Gastrocnemius medialis (tissue), 4 donors: ENCODE measurements around the gene ANXA3. TPM values are rescaled to one million over a fixed set of nuclear protein-coding genes. Genes with fewer than 3 reads are reported as not detected.

Experiments used
- ATAC-seq, 2 donors: fragments of 150-250 bp; one replicate each; pipeline ENCODE4 v1.9.1; 2016
- DNase-seq, 2 donors: peaks; one replicate each; pipeline ENCODE4 v3.0.0-alpha.2; 2019
- H3K27ac ChIP-seq, 4 donors: fragments of 200-600 bp; sonication (generic); 1 replicate in 1 of 4; 2 replicates in 3 of 4; pipeline ENCODE4 v1.5.1; 2016 to 2018; ENCODE audit warnings: mild to moderate bottlenecking in 2 of 4, moderate library complexity in 1 of 4
- H3K27me3 ChIP-seq, 3 donors: fragments of 200-600 bp; sonication (generic) in 2 of 3; 1 replicate in 1 of 3; 2 replicates in 2 of 3; pipeline versions ENCODE4 v1.5.1 to v1.6.0; 2016 to 2019; ENCODE audit warnings: mild to moderate bottlenecking in 1 of 3, moderate library complexity in 1 of 3
- H3K36me3 ChIP-seq, 2 donors: fragments of 200-600 bp; sonication (generic) in 1 of 2; one replicate each; pipeline ENCODE4 v1.5.1; 2017 to 2018
- H3K4me1 ChIP-seq, 2 donors: fragments of 200-600 bp; sonication (generic) in 1 of 2; one replicate each; pipeline ENCODE4 v1.5.1; 2016 to 2017; ENCODE audit warnings: mild to moderate bottlenecking in 2 of 2
- H3K4me3 ChIP-seq, 4 donors: fragments of 200-600 bp; sonication (generic) in 3 of 4; 1 replicate in 1 of 4; 2 replicates in 3 of 4; pipeline ENCODE4 v1.5.1; 2016 to 2019; ENCODE audit warnings: mild to moderate bottlenecking in 2 of 4
- H3K9me3 ChIP-seq, 3 donors: fragments of 200-600 bp; sonication (generic) in 2 of 3; 1 replicate in 1 of 3; 2 replicates in 2 of 3; pipeline ENCODE4 v1.5.1; 2016 to 2019
- POLR2A ChIP-seq, 2 donors: fragments of 450-650 bp; IDR thresholded peaks; one replicate each; pipeline ENCODE4 v1.6.1; 2017; ENCODE audit warnings: antibody characterized with exemption in 2 of 2, mild to moderate bottlenecking in 2 of 2, moderate library complexity in 2 of 2
- in situ Hi-C, 4 donors: fragments of 200-750 bp; cut with MboI; loops; one replicate each; pipeline versions ENCODE4 v1.15.0 to v1.8.0; 2017; ENCODE audit warnings: low sequenced_read_pairs in 4 of 4
- intact Hi-C: fragments of 100-400 bp; cut with DNase I; formaldehyde crosslinking; loops from one replicate; pipeline ENCODE4 v1.15.1; 2023; ENCODE audit warnings: low total_unique reads
- total RNA-seq, 4 donors: library from RNA; depleted of rRNA; stranded (reverse); fragments of >200 nt; gene quantifications; one replicate each; pipeline versions ENCODE4 v1.1.0 to v1.2.3, GENCODE V29; 2016
- TF ChIP-seq, protein P1 (sequence below), 5 experiments: fragments of 450-650 bp in 3 of 5; fragments of 200-600 bp in 2 of 5; sonication (generic) in 2 of 5; IDR thresholded peaks in 4 of 5; conservative IDR thresholded peaks in 1 of 5; 1 replicate in 4 of 5; 2 replicates in 1 of 5; pipeline ENCODE4 v1.5.1; 2016 to 2019; ENCODE audit warnings: antibody characterized with exemption in 5 of 5, mild to moderate bottlenecking in 3 of 5, moderate library complexity in 3 of 5

The ANXA3 gene
- total RNA-seq, 4 donors from 2014 or later, result 15.4 to 22.8 (median 17.7) TPM

- peak in 1 of 2 donors; percentile 44 for ATAC-seq
- in situ Hi-C loops, result no loop called here
- intact Hi-C loops, result no loop called here
- DNase-seq, result no peak
- Histone ChIP-seq H3K27me3 (no peaks in the 10 kb centered on the region), H3K27ac (no peak overlapping the region), H3K4me1 (no peaks in the 10 kb centered on the region), H3K36me3 (no peaks in the 10 kb centered on the region), H3K4me3 (no peak overlapping the region), H3K9me3 (no peaks in the 10 kb centered on the region)
- no peak for TF ChIP-seq POLR2A (IDR thresholded peaks at IDR 0.05)
- TF ChIP-seq, protein P1, sequence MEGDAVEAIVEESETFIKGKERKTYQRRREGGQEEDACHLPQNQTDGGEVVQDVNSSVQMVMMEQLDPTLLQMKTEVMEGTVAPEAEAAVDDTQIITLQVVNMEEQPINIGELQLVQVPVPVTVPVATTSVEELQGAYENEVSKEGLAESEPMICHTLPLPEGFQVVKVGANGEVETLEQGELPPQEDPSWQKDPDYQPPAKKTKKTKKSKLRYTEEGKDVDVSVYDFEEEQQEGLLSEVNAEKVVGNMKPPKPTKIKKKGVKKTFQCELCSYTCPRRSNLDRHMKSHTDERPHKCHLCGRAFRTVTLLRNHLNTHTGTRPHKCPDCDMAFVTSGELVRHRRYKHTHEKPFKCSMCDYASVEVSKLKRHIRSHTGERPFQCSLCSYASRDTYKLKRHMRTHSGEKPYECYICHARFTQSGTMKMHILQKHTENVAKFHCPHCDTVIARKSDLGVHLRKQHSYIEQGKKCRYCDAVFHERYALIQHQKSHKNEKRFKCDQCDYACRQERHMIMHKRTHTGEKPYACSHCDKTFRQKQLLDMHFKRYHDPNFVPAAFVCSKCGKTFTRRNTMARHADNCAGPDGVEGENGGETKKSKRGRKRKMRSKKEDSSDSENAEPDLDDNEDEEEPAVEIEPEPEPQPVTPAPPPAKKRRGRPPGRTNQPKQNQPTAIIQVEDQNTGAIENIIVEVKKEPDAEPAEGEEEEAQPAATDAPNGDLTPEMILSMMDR (IDR thresholded peaks at IDR 0.05 in 4 of 5, conservative IDR thresholded peaks at IDR 0.05 in 1 of 5), result no peak
Measured at GRCh38 chr4:78652282-78652876, 100.8 kb downstream of the ANXA3 start.

GRCh38 chr4:78653655-78654054, 102.1 kb downstream of the ANXA3 start:
- ATAC-seq, result no peak
- no peaks in the 10 kb centered on the region for H3K9me3 ChIP-seq
- H3K27ac ChIP-seq, result no peak overlapping the region
- no peaks in the 10 kb centered on the region for H3K27me3 ChIP-seq
- TF ChIP-seq, protein P1 (IDR thresholded peaks at IDR 0.05 in 4 of 5, conservative IDR thresholded peaks at IDR 0.05 in 1 of 5), result no peak
- TF ChIP-seq POLR2A (IDR thresholded peaks at IDR 0.05), result no peak
- H3K36me3 ChIP-seq, result no peaks in the 10 kb centered on the region
- no peak for DNase-seq
- intact Hi-C loops (no loop called here), in situ Hi-C loops (no loop called here)
- H3K4me3 ChIP-seq, result no peak overlapping the region
- H3K4me1 ChIP-seq, result no peaks in the 10 kb centered on the region

DNA sequence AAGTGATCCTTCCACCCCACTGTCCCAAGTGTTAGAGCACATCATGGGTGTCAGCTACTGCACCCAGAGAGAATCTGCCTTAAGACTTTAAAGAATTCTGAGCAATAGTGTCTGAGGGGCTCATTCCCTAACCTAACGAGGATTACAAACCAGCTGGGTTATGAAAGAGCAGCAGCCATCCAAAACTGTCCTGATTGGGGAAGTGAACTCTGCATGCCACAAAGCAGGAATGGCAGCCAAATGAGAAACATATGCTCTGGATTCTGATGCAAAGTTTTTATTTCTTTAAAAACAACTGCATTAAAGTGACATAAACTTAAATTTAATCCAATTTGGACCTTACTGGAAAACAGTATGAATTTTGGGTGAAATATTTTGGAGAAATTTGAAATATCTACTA, 103.2 kb downstream of the ANXA3 start:
- Histone ChIP-seq H3K4me3 (no peak overlapping the region), H3K27me3 (no peaks in the 10 kb centered on the region), H3K4me1 (no peaks in the 10 kb centered on the region), H3K27ac (no peak overlapping the region), H3K9me3 (no peaks in the 10 kb centered on the region), H3K36me3 (no peaks in the 10 kb centered on the region)
- TF ChIP-seq, protein P1 (IDR thresholded peaks at IDR 0.05 in 4 of 5, conservative IDR thresholded peaks at IDR 0.05 in 1 of 5), result no peak
- TF ChIP-seq POLR2A (IDR thresholded peaks at IDR 0.05), result no peak
- in situ Hi-C loops, result no loop called here
- intact Hi-C loops, result no loop called here
- ATAC-seq, result no peak
- no peak for DNase-seq

- Histone ChIP-seq H3K36me3 (no peaks in the 10 kb centered on the region), H3K4me3 (no peak overlapping the region), H3K27me3 (no peaks in the 10 kb centered on the region), H3K9me3 (no peaks in the 10 kb centered on the region), H3K27ac (no peak overlapping the region), H3K4me1 (peaks cover 1 to 4% of the 10 kb centered on the region in 2 donors)
- in situ Hi-C loops, result no loop called here
- intact Hi-C loops, result no loop called here
- peak in 1 of 2 donors; percentile 19 for ATAC-seq
- TF ChIP-seq POLR2A (IDR thresholded peaks at IDR 0.05), result no peak
- TF ChIP-seq, protein P1 (IDR thresholded peaks at IDR 0.05 in 4 of 5, conservative IDR thresholded peaks at IDR 0.05 in 1 of 5), result no peak
- DNase-seq, result peak in 1 of 2 donors; percentile 10
Measured at GRCh38 chr4:78656968-78657445, 105.4 kb downstream of the ANXA3 start.

- intact Hi-C loops (no loop called here), in situ Hi-C loops (no loop called here)
- H3K27me3 ChIP-seq, result no peaks in the 10 kb centered on the region
- no peak for ATAC-seq
- no peak overlapping the region for H3K4me3 ChIP-seq
- H3K27ac ChIP-seq, result no peak overlapping the region
- TF ChIP-seq, protein P1 (IDR thresholded peaks at IDR 0.05 in 4 of 5, conservative IDR thresholded peaks at IDR 0.05 in 1 of 5), result no peak
- TF ChIP-seq POLR2A (IDR thresholded peaks at IDR 0.05), result no peak
- no peak for DNase-seq
- H3K4me1 ChIP-seq, result peaks cover 4 to 5% of the 10 kb centered on the region in 2 donors
- H3K9me3 ChIP-seq, result no peaks in the 10 kb centered on the region
- H3K36me3 ChIP-seq, result no peaks in the 10 kb centered on the region
Measured at GRCh38 chr4:78659264-78659663, 107.7 kb downstream of the ANXA3 start.
